ENCODE measurements around the gene DNAH3.

- TF ChIP-seq EZH2 (IDR thresholded peaks at IDR 0.05) (no peak), POLR2AphosphoS5 (IDR thresholded peaks at IDR 0.05; ENCODE audit: borderline replicate concordance, low read depth, low read length) (no peak)
Measured at GRCh38 chr16:21026846-21027245, 123.8 kb downstream of the DNAH3 start.

Measured in SK-N-MC (cell line).